ENCODE results near the gene ATRAID.
"Not testable (repeated sequence)": the region's sequence is repeated elsewhere in the genome, so short reads cannot be mapped to it uniquely, and the experiment has no call there.

The ATRAID gene

GRCh38 chr2:27171351-27171848 lies 40.4 kb upstream of the ATRAID start:
- Histone ChIP-seq H3K4me3 (ENCODE audit: low read depth, low read length) (no peak overlapping the region), H3K27me3 (ENCODE audit: insufficient read depth, low read depth, severe bottlenecking) (no peaks in the 10 kb centered on the region), H3K9me3 (ENCODE audit: severe bottlenecking) (no peaks in the 10 kb centered on the region), H3K36me3 (no peaks in the 10 kb centered on the region), H3K27ac (no peak overlapping the region)
- no peak for TF ChIP-seq CTCF (IDR thresholded peaks at IDR 0.05; ENCODE audit: low read depth, low read length)
- no peak for DNase-seq

DNA sequence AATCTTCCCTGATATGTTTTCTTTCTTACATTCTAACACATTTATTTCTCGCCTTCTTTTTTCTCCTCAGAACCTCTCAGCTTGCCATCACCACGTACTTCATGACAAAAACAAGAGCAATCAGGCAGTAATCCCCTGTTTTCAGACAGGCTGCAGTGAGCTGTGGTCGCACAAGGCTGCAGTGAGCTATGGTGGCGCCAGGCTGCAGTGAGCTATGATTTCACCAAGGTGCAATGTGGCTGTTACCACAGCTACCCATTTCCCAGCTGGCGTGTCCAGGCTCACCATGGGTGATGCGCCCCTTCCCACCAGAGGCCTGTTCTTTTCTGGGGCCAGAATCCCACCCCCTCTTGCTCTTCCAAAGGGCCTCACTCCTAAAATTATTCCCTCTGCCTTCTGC lies 37.2 kb upstream of the ATRAID start:
- Histone ChIP-seq H3K27me3 (ENCODE audit: insufficient read depth, low read depth, severe bottlenecking) (no peaks in the 10 kb centered on the region), H3K4me3 (ENCODE audit: low read depth, low read length) (peak overlapping the region; percentile 13), H3K9me3 (ENCODE audit: severe bottlenecking) (no peaks in the 10 kb centered on the region), H3K27ac (peak overlapping the region; percentile 16; the same call in 1 of the 2 replicates), H3K36me3 (no peaks in the 10 kb centered on the region)
- peak; percentile 37; the same call in 1 of the 2 replicates for TF ChIP-seq CTCF (IDR thresholded peaks at IDR 0.05; ENCODE audit: low read depth, low read length)
- peak; percentile 64 for DNase-seq

DNA sequence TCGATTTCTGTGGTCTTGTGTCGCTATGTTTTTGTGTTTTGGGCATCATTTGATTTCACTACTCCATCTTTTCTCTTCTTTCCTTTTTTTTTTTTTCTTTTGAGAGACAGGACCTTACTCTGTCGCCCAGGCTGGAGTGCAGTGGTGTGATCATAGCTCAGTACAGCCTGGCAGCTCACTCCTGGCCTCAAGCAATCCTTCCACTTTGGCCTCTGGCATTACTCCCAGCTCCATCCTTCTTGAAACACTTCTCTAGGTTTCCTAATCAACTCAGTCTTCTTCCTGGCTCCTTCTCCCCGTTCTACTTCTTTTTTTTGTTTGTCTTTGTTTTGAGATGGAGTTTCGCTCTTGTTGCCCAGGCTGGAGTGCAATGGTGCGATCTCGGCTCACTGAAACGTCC lies 36.5 kb upstream of the ATRAID start:
- Histone ChIP-seq H3K27ac (no peak overlapping the region), H3K27me3 (ENCODE audit: insufficient read depth, low read depth, severe bottlenecking) (no peaks in the 10 kb centered on the region), H3K4me3 (ENCODE audit: low read depth, low read length) (no peak overlapping the region), H3K9me3 (ENCODE audit: severe bottlenecking) (no peaks in the 10 kb centered on the region), H3K36me3 (no peaks in the 10 kb centered on the region)
- DNase-seq, result no peak
- TF ChIP-seq CTCF (IDR thresholded peaks at IDR 0.05; ENCODE audit: low read depth, low read length), result no peak

DNA sequence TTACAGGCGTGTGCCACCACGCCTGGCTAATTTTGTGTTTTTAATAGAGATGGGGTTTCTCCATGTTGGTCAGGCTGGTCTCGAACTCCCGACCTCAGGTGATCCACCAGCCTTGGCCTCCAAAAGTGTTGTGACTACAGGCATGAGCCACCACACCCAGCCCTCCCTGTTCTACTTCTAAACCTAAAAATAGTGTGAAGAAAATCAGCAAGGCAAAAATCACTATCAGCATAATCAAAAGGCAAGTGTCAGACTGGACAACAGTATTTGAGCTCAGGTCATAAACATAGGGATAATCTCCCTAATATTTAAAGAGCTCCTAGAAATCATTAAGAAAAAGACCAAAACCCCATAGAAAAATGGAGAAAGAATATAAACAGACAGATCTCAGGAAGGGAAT lies 36.1 kb upstream of the ATRAID start:
- H3K9me3 ChIP-seq (ENCODE audit: severe bottlenecking); H3K4me3 ChIP-seq (ENCODE audit: low read depth, low read length); H3K27ac ChIP-seq; H3K36me3 ChIP-seq; DNase-seq; H3K27me3 ChIP-seq (ENCODE audit: insufficient read depth, low read depth, severe bottlenecking): not testable (repeated sequence)

- no peak for DNase-seq
- H3K27ac ChIP-seq, result no peak overlapping the region
- no peak overlapping the region for H3K4me3 ChIP-seq (ENCODE audit: low read depth, low read length)
- no peak for TF ChIP-seq CTCF (IDR thresholded peaks at IDR 0.05; ENCODE audit: low read depth, low read length)
- H3K27me3 ChIP-seq (ENCODE audit: insufficient read depth, low read depth, severe bottlenecking), result no peaks in the 10 kb centered on the region
- H3K9me3 ChIP-seq (ENCODE audit: severe bottlenecking), result no peaks in the 10 kb centered on the region
- H3K36me3 ChIP-seq, result no peaks in the 10 kb centered on the region
Measured at GRCh38 chr2:27177441-27178351, 34.1 kb upstream of the ATRAID start.

DNA sequence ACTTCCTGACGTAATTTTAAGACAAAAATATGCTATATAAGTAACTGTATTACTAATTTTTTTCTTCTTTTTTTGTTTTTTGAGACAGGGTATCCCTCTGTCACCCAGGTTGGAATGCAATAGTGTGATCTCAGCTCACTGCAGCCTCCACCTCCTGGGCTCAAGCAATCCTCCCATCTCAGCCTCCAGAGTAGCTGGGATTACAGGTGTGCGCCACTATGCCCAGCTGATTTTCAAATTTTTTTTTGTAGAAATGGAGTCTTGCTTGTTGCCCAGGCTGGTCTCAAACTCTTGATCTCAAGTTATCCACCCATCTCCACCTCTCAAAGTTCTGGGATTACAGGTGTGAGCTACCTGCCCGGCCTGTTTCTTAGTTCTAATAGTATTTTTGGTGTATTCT lies 33.4 kb upstream of the ATRAID start:
- Histone ChIP-seq H3K36me3 (no peaks in the 10 kb centered on the region), H3K9me3 (ENCODE audit: severe bottlenecking) (no peaks in the 10 kb centered on the region), H3K4me3 (ENCODE audit: low read depth, low read length) (no peak overlapping the region), H3K27ac (no peak overlapping the region), H3K27me3 (ENCODE audit: insufficient read depth, low read depth, severe bottlenecking) (no peaks in the 10 kb centered on the region)
- DNase-seq, result no peak
- no peak for TF ChIP-seq CTCF (IDR thresholded peaks at IDR 0.05; ENCODE audit: low read depth, low read length)
